H9 (cell line): ENCODE results near the gene CD53. TPM values are rescaled to one million over a fixed set of nuclear protein-coding genes. Genes with fewer than 3 reads are reported as not detected.

Experiments
- DNase-seq: peaks from one replicate; pipeline ENCODE4 v3.0.0-alpha.2; 2017
- H2AFZ ChIP-seq: one replicate; pipeline ENCODE4 v1.6.1; 2013; ENCODE audit warnings: mild to moderate bottlenecking, low read length, control low read depth, moderate library complexity
- H2AK5ac ChIP-seq: 2 replicates; pipeline ENCODE4 v1.6.1; 2013; ENCODE audit warnings: low read length, control low read depth, mixed read lengths; ENCODE audit not compliant: insufficient read length
- H2BK120ac ChIP-seq: one replicate; pipeline ENCODE4 v1.6.1; 2013; ENCODE audit warnings: low read depth, mild to moderate bottlenecking, low read length, control low read depth, inconsistent platforms; ENCODE audit not compliant: poor library complexity, severe bottlenecking
- H2BK12ac ChIP-seq: 2 replicates; pipeline ENCODE4 v1.6.1; 2013; ENCODE audit warnings: low read length, control low read depth, mixed read lengths, low read depth; ENCODE audit not compliant: insufficient read length
- H2BK15ac ChIP-seq: 2 replicates; pipeline ENCODE4 v1.6.1; 2013; ENCODE audit warnings: low read depth, low read length, control low read depth
- H2BK20ac ChIP-seq: one replicate; pipeline ENCODE4 v1.6.1; 2013; ENCODE audit warnings: low read depth, mild to moderate bottlenecking, low read length, control low read depth, inconsistent platforms; ENCODE audit not compliant: poor library complexity, severe bottlenecking
- H2BK5ac ChIP-seq: 2 replicates; pipeline ENCODE4 v1.6.1; 2013; ENCODE audit warnings: low read length, control low read depth, mixed read lengths; ENCODE audit not compliant: insufficient read length
- H3K14ac ChIP-seq: 2 replicates; pipeline ENCODE4 v1.6.1; 2013; ENCODE audit warnings: low read length, control low read depth; ENCODE audit not compliant: insufficient read depth
- H3K18ac ChIP-seq: 2 replicates; pipeline ENCODE4 v1.6.1; 2013; ENCODE audit warnings: low read depth, mild to moderate bottlenecking, mixed read lengths, low read length, control low read depth; ENCODE audit not compliant: insufficient read length
- H3K23ac ChIP-seq: 2 replicates; pipeline ENCODE4 v1.6.1; 2013; ENCODE audit warnings: low read length, control low read depth, mixed read lengths, low read depth; ENCODE audit not compliant: insufficient read length
- H3K23me2 ChIP-seq: 2 replicates; pipeline ENCODE4 v1.6.1; 2013; ENCODE audit warnings: low read depth, mild to moderate bottlenecking, mixed read lengths, low read length, control low read depth; ENCODE audit not compliant: insufficient read length, poor library complexity, severe bottlenecking
- H3K27ac ChIP-seq: 2 replicates; pipeline ENCODE4 v1.5.1; 2013; ENCODE audit warnings: low read length, control low read depth, mixed read lengths, low read depth; ENCODE audit not compliant: insufficient read length
- H3K27me3 ChIP-seq: 2 replicates; pipeline ENCODE4 v1.6.1; 2013; ENCODE audit warnings: low read length, control low read depth, inconsistent platforms; ENCODE audit not compliant: insufficient read depth
- H3K4ac ChIP-seq: 2 replicates; pipeline ENCODE4 v1.6.1; 2013; ENCODE audit warnings: low read depth, mild to moderate bottlenecking, control low read depth, inconsistent platforms, low read length, moderate library complexity
- H3K4me1 ChIP-seq: 2 replicates; pipeline ENCODE4 v1.6.1; 2013; ENCODE audit warnings: low read length, control low read depth, inconsistent platforms; ENCODE audit not compliant: insufficient read depth
- H3K4me2 ChIP-seq: 2 replicates; pipeline ENCODE4 v1.6.1; 2013; ENCODE audit warnings: low read length, control low read depth, mixed read lengths; ENCODE audit not compliant: insufficient read length, insufficient read depth
- H3K56ac ChIP-seq: 2 replicates; pipeline ENCODE4 v1.6.1; 2013; ENCODE audit warnings: low read depth, mild to moderate bottlenecking, mixed read lengths, low read length, control low read depth; ENCODE audit not compliant: insufficient read length
- H3K79me1 ChIP-seq: 2 replicates; pipeline ENCODE4 v1.6.1; 2013; ENCODE audit warnings: low read depth, mild to moderate bottlenecking, moderate library complexity, low read length, control low read depth, inconsistent platforms; ENCODE audit not compliant: insufficient read depth, poor library complexity, severe bottlenecking
- H3K79me2 ChIP-seq: 2 replicates; pipeline ENCODE4 v1.6.1; 2013; ENCODE audit warnings: low read length, control low read depth, inconsistent platforms; ENCODE audit not compliant: insufficient read depth
- H3K9ac ChIP-seq: 2 replicates; pipeline ENCODE4 v1.6.1; 2013; ENCODE audit warnings: low read length, control low read depth, mixed read lengths; ENCODE audit not compliant: insufficient read length; ENCODE audit errors: extremely low read depth
- H3K9me3 ChIP-seq: one replicate; pipeline ENCODE4 v1.6.1; 2013; ENCODE audit warnings: low read depth, low read length, inconsistent platforms; ENCODE audit not compliant: control insufficient read depth
- H3T11ph ChIP-seq: one replicate; pipeline ENCODE4 v1.6.1; 2013; ENCODE audit warnings: mild to moderate bottlenecking, low read length, control low read depth, inconsistent platforms
- H4K20me1 ChIP-seq: one replicate; pipeline ENCODE4 v1.6.1; 2013; ENCODE audit not compliant: control insufficient read depth, insufficient read length, insufficient read depth
- H4K5ac ChIP-seq: 2 replicates; pipeline ENCODE4 v1.6.1; 2013; ENCODE audit warnings: low read depth, mild to moderate bottlenecking, mixed read lengths, low read length, control low read depth; ENCODE audit not compliant: insufficient read length
- H4K8ac ChIP-seq: replicated peaks from 2 replicates; pipeline ENCODE4 v1.6.1; 2013; ENCODE audit warnings: low read length, control low read depth, mixed read lengths, low read depth; ENCODE audit not compliant: insufficient read length
- H4K91ac ChIP-seq: 2 replicates; pipeline ENCODE4 v1.6.1; 2013; ENCODE audit warnings: low read depth, mild to moderate bottlenecking, moderate library complexity, mixed read lengths, low read length, control low read depth; ENCODE audit not compliant: insufficient read length
- H3K27ac Mint-ChIP-seq, 3 experiments: 2 replicates in 2 of 3; 3 replicates in 1 of 3; pipeline ENCODE4 v1.8.0; 2020 to 2021; ENCODE audit warnings: mixed read lengths in 3 of 3, mild to moderate bottlenecking in 1 of 3, moderate library complexity in 1 of 3
- H3K27me3 Mint-ChIP-seq: 2 replicates; pipeline ENCODE4 v1.8.0; 2021; ENCODE audit warnings: low read depth, mild to moderate bottlenecking, moderate library complexity, mixed read lengths
- H3K36me3 Mint-ChIP-seq, 3 experiments: 2 replicates in 2 of 3; 3 replicates in 1 of 3; pipeline ENCODE4 v1.8.0; 2020 to 2021; ENCODE audit warnings: low read depth in 3 of 3, mixed read lengths in 3 of 3; ENCODE audit not compliant: insufficient read depth in 1 of 3
- H3K4me1 Mint-ChIP-seq, 2 experiments: 2 replicates each; pipeline ENCODE4 v1.8.0; 2020; ENCODE audit warnings: mixed read lengths in 2 of 2
- H3K4me3 Mint-ChIP-seq, 2 experiments: 2 replicates in 1 of 2; 3 replicates in 1 of 2; pipeline ENCODE4 v1.8.0; 2020 to 2021; ENCODE audit warnings: mild to moderate bottlenecking in 2 of 2, mixed read lengths in 2 of 2, moderate library complexity in 1 of 2
- H3K9me3 Mint-ChIP-seq, 2 experiments: 2 replicates in 1 of 2; 3 replicates in 1 of 2; pipeline ENCODE4 v1.8.0; 2020; ENCODE audit warnings: mild to moderate bottlenecking in 2 of 2, mixed read lengths in 2 of 2, moderate library complexity in 1 of 2
- WGBS: extraction: QIAGEN DNeasy Blood & Tissue Kit; methylation state at CpG from one replicate; pipeline ENCODE4 v1.1.7; 2013; ENCODE audit warnings: missing lambda C conversion rate, low lambda C conversion rate, mixed read lengths; ENCODE audit not compliant: insufficient read length; ENCODE audit errors: extremely low coverage; 5-methylcytosine and 5-hydroxymethylcytosine counted together
- total RNA-seq: library from RNA; stranded (reverse); gene quantifications from 2 replicates; pipeline ENCODE4 v1.2.1, GENCODE V29; 2021
- TF ChIP-seq, protein P1 (sequence below): fragments of 200-600 bp; sonication (generic); conservative IDR thresholded peaks from 3 replicates; pipeline ENCODE4 v1.8.0; 2021; ENCODE audit warnings: antibody characterized with exemption, mild to moderate bottlenecking

CD53 gene
- total RNA-seq, 1 experiment from 2014 or later, result 0.15 TPM

DNA sequence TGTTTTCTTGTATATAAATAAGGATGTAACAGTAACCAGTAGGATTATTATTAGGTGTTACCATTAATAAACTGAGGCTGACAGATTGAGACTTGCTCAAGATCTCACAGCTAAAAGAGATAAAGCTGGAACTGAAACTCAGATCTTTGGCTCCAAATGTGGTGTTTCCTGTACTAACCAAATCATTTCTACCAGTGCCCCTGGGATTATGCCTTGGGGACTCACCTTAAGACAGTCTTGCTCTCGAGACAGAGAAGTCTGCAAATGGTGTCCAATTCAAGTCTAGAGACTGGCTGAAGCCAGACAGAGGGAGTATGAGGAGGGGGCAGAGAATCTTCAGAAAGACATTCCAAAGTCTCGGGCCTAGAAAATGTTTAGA, 593 bp upstream of the CD53 start:
- no peaks in the 10 kb centered on the region for H3K27me3 ChIP-seq
- H3K23ac ChIP-seq, result no peak overlapping the region
- Mint-ChIP-seq H3K36me3 (no peaks in the 10 kb centered on the region), H3K4me1 (peaks cover 9 to 10% of the 10 kb centered on the region in 2 experiments), H3K4me3 (no peak overlapping the region), H3K27me3 (0 out of 2 replicates have a peak, but pooled peaks cover 2% of the 10 kb centered on the region), H3K27ac (no peak overlapping the region), H3K9me3 (peaks cover 21 to 33% of the 10 kb centered on the region in 2 experiments)
- no CpG with 5 or more reads among the region's 2 CpGs for WGBS
- no peak overlapping the region for H4K8ac ChIP-seq
- TF ChIP-seq, protein P1, sequence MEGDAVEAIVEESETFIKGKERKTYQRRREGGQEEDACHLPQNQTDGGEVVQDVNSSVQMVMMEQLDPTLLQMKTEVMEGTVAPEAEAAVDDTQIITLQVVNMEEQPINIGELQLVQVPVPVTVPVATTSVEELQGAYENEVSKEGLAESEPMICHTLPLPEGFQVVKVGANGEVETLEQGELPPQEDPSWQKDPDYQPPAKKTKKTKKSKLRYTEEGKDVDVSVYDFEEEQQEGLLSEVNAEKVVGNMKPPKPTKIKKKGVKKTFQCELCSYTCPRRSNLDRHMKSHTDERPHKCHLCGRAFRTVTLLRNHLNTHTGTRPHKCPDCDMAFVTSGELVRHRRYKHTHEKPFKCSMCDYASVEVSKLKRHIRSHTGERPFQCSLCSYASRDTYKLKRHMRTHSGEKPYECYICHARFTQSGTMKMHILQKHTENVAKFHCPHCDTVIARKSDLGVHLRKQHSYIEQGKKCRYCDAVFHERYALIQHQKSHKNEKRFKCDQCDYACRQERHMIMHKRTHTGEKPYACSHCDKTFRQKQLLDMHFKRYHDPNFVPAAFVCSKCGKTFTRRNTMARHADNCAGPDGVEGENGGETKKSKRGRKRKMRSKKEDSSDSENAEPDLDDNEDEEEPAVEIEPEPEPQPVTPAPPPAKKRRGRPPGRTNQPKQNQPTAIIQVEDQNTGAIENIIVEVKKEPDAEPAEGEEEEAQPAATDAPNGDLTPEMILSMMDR, result no peak
- H3K23me2 ChIP-seq, result no peaks in the 10 kb centered on the region
- no peak overlapping the region for H2BK120ac ChIP-seq
- H3K14ac ChIP-seq, result no peak overlapping the region
- no peak overlapping the region for H2AK5ac ChIP-seq
- no peak overlapping the region for H3T11ph ChIP-seq
- H2BK15ac ChIP-seq, result no peak overlapping the region
- no peak overlapping the region for H2AFZ ChIP-seq
- no peak overlapping the region for H3K56ac ChIP-seq
- no peaks in the 10 kb centered on the region for H3K79me1 ChIP-seq
- H2BK12ac ChIP-seq, result no peak overlapping the region
- H2BK20ac ChIP-seq, result no peak overlapping the region
- no peak for DNase-seq
- peaks cover 2% of the 10 kb centered on the region; the same call in 1 of the 2 replicates for H3K4me1 ChIP-seq
- H3K4ac ChIP-seq, result no peak overlapping the region
- H4K20me1 ChIP-seq, result no peaks in the 10 kb centered on the region
- no peaks in the 10 kb centered on the region for H3K79me2 ChIP-seq
- H3K9ac ChIP-seq, result no peak overlapping the region
- no peak overlapping the region for H4K91ac ChIP-seq
- H3K9me3 ChIP-seq, result no peaks in the 10 kb centered on the region
- no peak overlapping the region for H3K18ac ChIP-seq
- H2BK5ac ChIP-seq, result no peak overlapping the region
- no peak overlapping the region for H4K5ac ChIP-seq
- H3K27ac ChIP-seq, result no peak overlapping the region
- no peak overlapping the region for H3K4me2 ChIP-seq
